ENCODE data around the gene FBXO4. TPM values are rescaled to one million over a fixed set of nuclear protein-coding genes. Genes with fewer than 3 reads are reported as not detected.

The FBXO4 gene
- total RNA-seq, 2 donors from 2014 or later = 1.8 to 1.9 TPM

GRCh38 chr5:41891066-41891707 lies 33.9 kb upstream of the FBXO4 start:
- no peak overlapping the region for H3K9ac ChIP-seq (ENCODE audit: extremely low read depth, low read length, poor library complexity, severe bottlenecking)
- Mint-ChIP-seq H3K27me3 (ENCODE audit: insufficient read depth) (peaks cover 20% of the 10 kb centered on the region), H3K9me3 (peaks cover 15% of the 10 kb centered on the region), H3K36me3 (ENCODE audit: low read depth) (no peaks in the 10 kb centered on the region), H3K4me1 (no peaks in the 10 kb centered on the region), H3K4me3 (no peak overlapping the region), H3K27ac (no peak overlapping the region)
- 63 to 77% methylated on average over 1 to 2 of the region's 2 CpGs for WGBS, 2 experiments (ENCODE audit: insufficient coverage in 1 of 2, insufficient read length in 1 of 2)
- no peak for DNase-seq
- H3K27me3 ChIP-seq (ENCODE audit: control insufficient read depth, insufficient read depth, low read length, poor library complexity, severe bottlenecking) = peaks cover 25% of the 10 kb centered on the region
- H3K4me1 ChIP-seq (ENCODE audit: control insufficient read depth, insufficient read depth, low read length) = no peaks in the 10 kb centered on the region
- H3K4me3 ChIP-seq (ENCODE audit: low read length) = no peak overlapping the region
- no peak overlapping the region for H3K27ac ChIP-seq (ENCODE audit: low read depth, low read length)
- H3K9me3 ChIP-seq (ENCODE audit: control insufficient read depth, low read length) = peaks cover 13% of the 10 kb centered on the region
- H3K36me3 ChIP-seq (ENCODE audit: control insufficient read depth, insufficient read depth, low read length) = no peaks in the 10 kb centered on the region
- TF ChIP-seq, protein P1, sequence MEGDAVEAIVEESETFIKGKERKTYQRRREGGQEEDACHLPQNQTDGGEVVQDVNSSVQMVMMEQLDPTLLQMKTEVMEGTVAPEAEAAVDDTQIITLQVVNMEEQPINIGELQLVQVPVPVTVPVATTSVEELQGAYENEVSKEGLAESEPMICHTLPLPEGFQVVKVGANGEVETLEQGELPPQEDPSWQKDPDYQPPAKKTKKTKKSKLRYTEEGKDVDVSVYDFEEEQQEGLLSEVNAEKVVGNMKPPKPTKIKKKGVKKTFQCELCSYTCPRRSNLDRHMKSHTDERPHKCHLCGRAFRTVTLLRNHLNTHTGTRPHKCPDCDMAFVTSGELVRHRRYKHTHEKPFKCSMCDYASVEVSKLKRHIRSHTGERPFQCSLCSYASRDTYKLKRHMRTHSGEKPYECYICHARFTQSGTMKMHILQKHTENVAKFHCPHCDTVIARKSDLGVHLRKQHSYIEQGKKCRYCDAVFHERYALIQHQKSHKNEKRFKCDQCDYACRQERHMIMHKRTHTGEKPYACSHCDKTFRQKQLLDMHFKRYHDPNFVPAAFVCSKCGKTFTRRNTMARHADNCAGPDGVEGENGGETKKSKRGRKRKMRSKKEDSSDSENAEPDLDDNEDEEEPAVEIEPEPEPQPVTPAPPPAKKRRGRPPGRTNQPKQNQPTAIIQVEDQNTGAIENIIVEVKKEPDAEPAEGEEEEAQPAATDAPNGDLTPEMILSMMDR (conservative IDR thresholded peaks at IDR 0.05) = no peak

DNA sequence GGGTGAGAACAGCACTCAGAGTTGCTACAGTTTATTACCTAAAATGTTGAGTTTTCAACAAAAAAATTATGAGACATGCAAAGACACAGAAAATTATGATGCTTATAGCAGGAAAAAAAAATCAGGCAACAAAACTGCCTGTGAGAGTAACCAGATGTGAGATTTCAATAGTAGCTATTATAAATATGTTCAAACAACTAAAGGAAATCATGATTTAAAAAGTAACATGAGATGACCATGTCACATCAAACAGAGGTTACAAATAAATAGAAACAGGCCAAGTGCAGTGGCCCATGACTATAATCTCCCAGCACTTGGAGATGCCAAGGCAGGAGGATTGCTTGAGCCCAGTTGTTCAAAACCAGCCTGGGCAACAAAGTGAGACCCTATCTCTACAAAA lies 33.0 kb upstream of the FBXO4 start:
- Histone ChIP-seq H3K9me3 (ENCODE audit: control insufficient read depth, low read length) (peaks cover 10% of the 10 kb centered on the region), H3K4me3 (ENCODE audit: low read length) (no peak overlapping the region), H3K4me1 (ENCODE audit: control insufficient read depth, insufficient read depth, low read length) (no peaks in the 10 kb centered on the region), H3K9ac (ENCODE audit: extremely low read depth, low read length, poor library complexity, severe bottlenecking) (no peak overlapping the region), H3K27ac (ENCODE audit: low read depth, low read length) (no peak overlapping the region), H3K36me3 (ENCODE audit: control insufficient read depth, insufficient read depth, low read length) (no peaks in the 10 kb centered on the region), H3K27me3 (ENCODE audit: control insufficient read depth, insufficient read depth, low read length, poor library complexity, severe bottlenecking) (peaks cover 28% of the 10 kb centered on the region)
- peaks cover 13% of the 10 kb centered on the region for H3K9me3 Mint-ChIP-seq
- TF ChIP-seq, protein P1 (conservative IDR thresholded peaks at IDR 0.05) = no peak
- no peak overlapping the region for H3K4me3 Mint-ChIP-seq
- H3K27me3 Mint-ChIP-seq (ENCODE audit: insufficient read depth) = peaks cover 28% of the 10 kb centered on the region
- no peaks in the 10 kb centered on the region for H3K4me1 Mint-ChIP-seq
- no peak for DNase-seq
- H3K36me3 Mint-ChIP-seq (ENCODE audit: low read depth) = no peaks in the 10 kb centered on the region
- no peak overlapping the region for H3K27ac Mint-ChIP-seq

DNA sequence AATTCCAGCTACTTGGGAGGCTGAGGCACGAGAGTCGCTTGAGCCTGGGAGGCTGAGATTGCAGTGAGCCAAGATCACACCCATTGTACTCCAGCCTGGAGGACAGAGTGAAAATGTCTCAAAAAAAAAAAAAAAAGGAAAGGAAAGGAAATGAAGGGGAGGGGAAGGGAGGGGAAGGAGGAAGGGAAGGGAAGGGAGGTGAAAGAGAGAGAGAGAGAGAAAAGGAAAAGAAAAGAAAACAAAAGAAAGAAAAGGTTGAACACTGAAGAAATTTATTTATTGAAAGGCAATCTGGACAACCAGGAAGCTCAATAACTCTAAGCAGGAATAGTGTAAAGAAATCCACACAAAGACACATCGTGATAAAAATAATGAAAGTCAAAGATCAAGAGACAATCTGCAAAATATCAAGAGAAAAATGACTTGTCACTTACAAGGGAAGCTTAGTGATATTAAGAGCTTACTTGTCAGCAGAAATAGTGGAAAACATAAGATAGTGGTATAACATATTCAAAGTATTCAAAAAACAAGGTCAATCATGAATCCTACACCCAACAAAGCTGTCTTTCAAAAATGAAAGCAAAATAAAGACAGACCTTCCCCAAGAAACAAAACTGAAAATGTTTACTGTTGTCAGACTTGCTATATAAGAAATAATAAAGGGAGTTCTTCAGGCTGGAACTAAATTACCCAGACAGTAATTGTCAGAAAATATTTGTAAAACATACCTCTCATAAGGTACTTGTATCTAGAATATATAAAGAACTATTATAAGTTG lies 31.8 kb upstream of the FBXO4 start:
- Mint-ChIP-seq H3K4me1 (no peaks in the 10 kb centered on the region), H3K27ac (no peak overlapping the region)

More for the DNA sequence above, 31.8 kb upstream of the FBXO4 start:
- Histone ChIP-seq H3K27ac (ENCODE audit: low read depth, low read length) (no peak overlapping the region), H3K9ac (ENCODE audit: extremely low read depth, low read length, poor library complexity, severe bottlenecking) (no peak overlapping the region), H3K36me3 (ENCODE audit: control insufficient read depth, insufficient read depth, low read length) (no peaks in the 10 kb centered on the region), H3K4me3 (ENCODE audit: low read length) (no peak overlapping the region), H3K9me3 (ENCODE audit: control insufficient read depth, low read length) (no peaks in the 10 kb centered on the region), H3K27me3 (ENCODE audit: control insufficient read depth, insufficient read depth, low read length, poor library complexity, severe bottlenecking) (peaks cover 39% of the 10 kb centered on the region), H3K4me1 (ENCODE audit: control insufficient read depth, insufficient read depth, low read length) (no peaks in the 10 kb centered on the region)
- DNase-seq = no peak
- Mint-ChIP-seq H3K4me3 (no peak overlapping the region), H3K9me3 (peaks cover 2% of the 10 kb centered on the region), H3K27me3 (ENCODE audit: insufficient read depth) (peaks cover 30% of the 10 kb centered on the region), H3K36me3 (ENCODE audit: low read depth) (no peaks in the 10 kb centered on the region)
- 99 to 100% methylated on average over 3 of the region's 3 CpGs for WGBS, 2 experiments (ENCODE audit: insufficient coverage in 1 of 2, insufficient read length in 1 of 2)
- TF ChIP-seq, protein P1 (conservative IDR thresholded peaks at IDR 0.05) = no peak

All from endodermal cell (in vitro differentiated cells).